ENCODE measurements around the gene PLCD1. TPM values are rescaled to one million over a fixed set of nuclear protein-coding genes. Genes with fewer than 3 reads are reported as not detected.

Gene PLCD1
- total and polyA plus RNA-seq, 2 of the 8 experiments (the other 6 are each of a cell fraction or from before 2014, with no cell fraction given), result 15.3 to 19.2 TPM

DNA sequence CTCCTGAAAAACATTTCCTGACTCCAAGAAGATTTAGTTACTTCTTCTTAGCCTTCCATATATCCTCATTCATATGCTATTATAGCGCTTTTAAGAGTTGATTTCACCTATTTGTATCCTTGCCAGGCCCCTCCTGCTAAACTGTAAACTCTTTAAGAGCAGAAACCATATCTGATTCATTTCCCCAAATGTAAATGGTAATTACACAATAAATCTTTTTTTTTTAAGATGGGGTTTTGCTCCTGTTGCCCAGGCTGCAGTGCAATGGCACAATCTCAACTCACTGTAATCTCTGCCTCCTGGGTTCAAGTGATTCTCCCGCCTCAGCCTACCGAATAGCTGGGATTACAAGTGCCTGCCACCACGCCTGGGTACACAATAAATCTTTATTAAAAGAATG is 14.0 kb upstream of the PLCD1 start:
- no peak overlapping the region for H3K56ac ChIP-seq (replicated peaks; ENCODE audit: insufficient read length, low read depth, low read length)
- no peak overlapping the region for H3K4ac ChIP-seq (replicated peaks; ENCODE audit: insufficient read length, low read depth, low read length)
- H4K20me1 ChIP-seq (replicated peaks in 1 of 2; ENCODE audit: control insufficient read depth in 1 of 2, insufficient read depth in 2 of 2, low read length in 2 of 2), result no peaks in the 10 kb centered on the region
- no peak overlapping the region for H3K14ac ChIP-seq (ENCODE audit: insufficient read length)
- H3K4me1 ChIP-seq (replicated peaks in 1 of 4; ENCODE audit: control insufficient read depth in 3 of 4, insufficient read depth in 4 of 4, low read length in 3 of 4), result peaks cover 2 to 5% (median 4%) of the 10 kb centered on the region in 4 experiments; a peak in 4 of 7 replicates
- WGBS, 2 experiments (ENCODE audit: extremely low coverage in 1 of 2, insufficient coverage in 1 of 2, insufficient read length in 1 of 2, insufficient replicate concordance in 2 of 2, low coverage in 1 of 2, low lambda C conversion rate in 2 of 2, missing lambda C conversion rate in 1 of 2), result 87% methylated on average over 4 of the region's 4 CpGs; no CpG with 5 or more reads in 1 of the 2 experiments
- TF ChIP-seq SP1 (IDR thresholded peaks at IDR 0.05; ENCODE audit: low read depth, low read length), result no peak
- TF ChIP-seq, protein P1, sequence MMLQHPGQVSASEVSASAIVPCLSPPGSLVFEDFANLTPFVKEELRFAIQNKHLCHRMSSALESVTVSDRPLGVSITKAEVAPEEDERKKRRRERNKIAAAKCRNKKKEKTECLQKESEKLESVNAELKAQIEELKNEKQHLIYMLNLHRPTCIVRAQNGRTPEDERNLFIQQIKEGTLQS (IDR thresholded peaks at IDR 0.05; ENCODE audit: insufficient read depth, low read depth, low read length), result no peak
- H2BK120ac ChIP-seq (replicated peaks; ENCODE audit: low read depth, low read length), result no peak overlapping the region
- no peaks in the 10 kb centered on the region for H3K79me1 ChIP-seq (ENCODE audit: low read depth, low read length)
- H3K23ac ChIP-seq (ENCODE audit: insufficient read length), result no peak overlapping the region
- H2BK15ac ChIP-seq (ENCODE audit: low read length), result no peak overlapping the region
- CTCF ChIA-PET (ENCODE audit: partially characterized antibody), result interaction anchor here (1.3 kb wide), 1 partner anchor 266 kb away, joined by 3 read pairs; no protein-coding TSS in a partner anchor
- no peak overlapping the region for H2BK5ac ChIP-seq (ENCODE audit: low read depth, low read length)
- no peaks in the 10 kb centered on the region for H3K9me3 ChIP-seq (ENCODE audit: insufficient read depth in 2 of 2, low read depth in 1 of 2, low read length in 1 of 2)
- H3K79me2 ChIP-seq (ENCODE audit: control insufficient read depth in 1 of 2, insufficient read depth in 2 of 2, low read length in 2 of 2), result no peaks in the 10 kb centered on the region
- peaks cover 7% of the 10 kb centered on the region; the same call in 1 of the 2 replicates for H3K23me2 ChIP-seq (ENCODE audit: low read depth, low read length)
- H3K27me3 ChIP-seq (replicated peaks in 1 of 4; ENCODE audit: control insufficient read depth in 3 of 4, extremely low read depth in 1 of 4, insufficient read depth in 3 of 4, low read length in 3 of 4), result peaks cover 6 to 18% (median 16%) of the 10 kb centered on the region in 4 experiments
- H3K27ac ChIP-seq (ENCODE audit: low read depth, low read length), result no peak overlapping the region
- H3K4me2 ChIP-seq (ENCODE audit: insufficient read depth in 1 of 2, low read depth in 2 of 2, low read length in 2 of 2), result no peak overlapping the region
- no peak for FAIRE-seq
- H4K5ac ChIP-seq (ENCODE audit: insufficient read length, low read depth, low read length), result no peak overlapping the region
- H2BK20ac ChIP-seq (ENCODE audit: low read length), result no peak overlapping the region
- POLR2A ChIA-PET (ENCODE audit: partially characterized antibody), result no interaction called here
- DNase-seq (ENCODE audit: low read depth in 1 of 2, low spot score in 2 of 2), result no peak
- H4K8ac ChIP-seq (ENCODE audit: extremely low read depth, insufficient read depth, low read length), result no peak overlapping the region
- no peak overlapping the region for H3K4me3 ChIP-seq (ENCODE audit: extremely low read depth in 1 of 4, insufficient read depth in 2 of 4, low read depth in 3 of 4, low read length in 4 of 4)
- no peak overlapping the region for H2AFZ ChIP-seq (ENCODE audit: low read length)
- H2AK5ac ChIP-seq (ENCODE audit: low read depth, low read length), result no peak overlapping the region
- H3K36me3 ChIP-seq (ENCODE audit: control insufficient read depth in 2 of 4, insufficient read depth in 4 of 4, low read length in 3 of 4), result no peaks in the 10 kb centered on the region
- H2BK12ac ChIP-seq (ENCODE audit: low read depth, low read length), result no peak overlapping the region
- no peak overlapping the region for H3K18ac ChIP-seq (ENCODE audit: extremely low read depth, low read length)
- no peak overlapping the region for H4K91ac ChIP-seq (replicated peaks; ENCODE audit: insufficient read length, low read length)
- H3K9ac ChIP-seq (replicated peaks in 1 of 4; ENCODE audit: extremely low read depth in 1 of 4, low read depth in 3 of 4, low read length in 3 of 4), result no peak overlapping the region
